HepG2 (cell line): ENCODE results near the gene FOXI2. TPM values are rescaled to one million over a fixed set of nuclear protein-coding genes. Genes with fewer than 3 reads are reported as not detected.

Experiments
- ATAC-seq: fragments of 200-7000 bp; cut with Tn5 transposase; 3 replicates; pipeline ENCODE4 v1.9.1; 2020; ENCODE audit warnings: mild to moderate bottlenecking, moderate library complexity
- BruUV-seq: library from RNA; stranded (reverse); fragments of 400-500 nt; replicated peaks from 2 replicates; lab custom pipeline; 2021; lab: Mats Ljungman, UMichigan
- CTCF ChIA-PET: fragments of 300-600 bp; formaldehyde crosslinking; extraction: SDS; loops from one replicate; lab custom pipeline; 2021; ENCODE audit warnings: low total read pairs, inconsistent platforms, low intra/inter-chr PET ratio; lab: Yijun Ruan, JAX
- POLR2A ChIA-PET: fragments of 350-600 bp; sonication (Branson Sonifier 250); formaldehyde crosslinking; loops from one replicate; lab custom pipeline; 2020; ENCODE audit warnings: antibody characterized with exemption, inconsistent platforms; lab: Yijun Ruan, JAX
- DNase-seq: peaks from one replicate; pipeline ENCODE4 v3.0.0-alpha.2; 2015; ENCODE audit warnings: low spot score
- FAIRE-seq: peaks from 3 replicates; lab custom pipeline; 2011; peaks lifted over from hg19 to GRCh38; lab: Jason Lieb, UNC
- H2AFZ ChIP-seq: one replicate; pipeline ENCODE4 v1.6.1; 2011; ENCODE audit warnings: low read length, inconsistent platforms
- H3K27ac ChIP-seq: fragments of 300-600 bp; 3 replicates; pipeline ENCODE4 v1.8.0; 2011; ENCODE audit warnings: mixed run types, mild to moderate bottlenecking, mixed read lengths, low read length, inconsistent platforms; ENCODE audit not compliant: insufficient read depth; ENCODE audit errors: extremely low read length
- H3K27me3 ChIP-seq, 2 experiments: fragments of 200-600 bp in 1 of 2; 2 replicates in 1 of 2; 3 replicates in 1 of 2; pipeline versions ENCODE4 v1.6.0 to v1.8.0; 2011; ENCODE audit warnings: low read length in 2 of 2, mild to moderate bottlenecking in 2 of 2, moderate library complexity in 2 of 2, inconsistent platforms in 1 of 2; ENCODE audit not compliant: insufficient read depth in 2 of 2, control insufficient read depth in 1 of 2
- H3K36me3 ChIP-seq, 2 experiments: fragments of 200-600 bp in 1 of 2; replicated peaks in 1 of 2; 2 replicates in 1 of 2; 3 replicates in 1 of 2; pipeline versions ENCODE4 v1.5.1 to v1.8.0; 2011; ENCODE audit warnings: low read length in 2 of 2, inconsistent platforms in 1 of 2; ENCODE audit not compliant: insufficient read depth in 2 of 2, control insufficient read depth in 1 of 2
- H3K4me1 ChIP-seq: 2 replicates; pipeline ENCODE4 v1.5.1; 2012; ENCODE audit warnings: low read length, inconsistent platforms; ENCODE audit not compliant: insufficient read depth
- H3K4me2 ChIP-seq: 2 replicates; pipeline ENCODE4 v1.6.0; 2011; ENCODE audit warnings: low read depth, low read length, inconsistent platforms
- H3K4me3 ChIP-seq, 3 experiments: fragments of 200-600 bp in 1 of 3; sonication (generic), shearing (Covaris generic) in 1 of 3; replicated peaks in 1 of 3; 2 replicates each; pipeline ENCODE4 v1.5.1; 2011 to 2016; ENCODE audit warnings: low read length in 3 of 3, inconsistent platforms in 2 of 3, low read depth in 2 of 3, mild to moderate bottlenecking in 2 of 3, control low read depth in 1 of 3, mixed read lengths in 1 of 3; ENCODE audit not compliant: insufficient read depth in 1 of 3
- H3K79me2 ChIP-seq: one replicate; pipeline ENCODE4 v1.6.1; 2011; ENCODE audit warnings: low read length, inconsistent platforms; ENCODE audit not compliant: insufficient read depth
- H3K9ac ChIP-seq: 2 replicates; pipeline ENCODE4 v1.6.0; 2011; ENCODE audit warnings: mild to moderate bottlenecking, low read depth, low read length, inconsistent platforms; ENCODE audit not compliant: insufficient read depth
- H3K9me3 ChIP-seq: 2 replicates; pipeline ENCODE4 v1.5.1; 2012; ENCODE audit warnings: mild to moderate bottlenecking, low read length
- H4K20me1 ChIP-seq: 2 replicates; pipeline ENCODE4 v1.6.0; 2011; ENCODE audit warnings: inconsistent platforms, mild to moderate bottlenecking, low read length, moderate library complexity; ENCODE audit not compliant: insufficient read depth
- ATF5 ChIP-seq: sonication (generic); formaldehyde crosslinking; IDR thresholded peaks from 2 replicates; pipeline ENCODE4 v1.4.0; 2020; ENCODE audit warnings: mild to moderate bottlenecking, low read depth, missing genetic modification reagents
- DR1 ChIP-seq: sonication (generic); formaldehyde crosslinking; IDR thresholded peaks from 2 replicates; pipeline ENCODE4 v1.8.0; 2021; ENCODE audit warnings: mild to moderate bottlenecking, missing genetic modification reagents, inconsistent platforms
- FOXP4 ChIP-seq: sonication (generic); formaldehyde crosslinking; IDR thresholded peaks from 2 replicates; pipeline ENCODE4 v1.4.0; 2020; ENCODE audit warnings: missing genetic modification reagents
- GTF2F1 ChIP-seq: fragments of 150-350 bp; IDR thresholded peaks from 2 replicates; pipeline ENCODE4 v1.6.1; 2014; ENCODE audit warnings: low read length
- HNF4G ChIP-seq, 2 experiments: sonication (generic) in 1 of 2; formaldehyde crosslinking in 1 of 2; IDR thresholded peaks; 2 replicates each; pipeline versions ENCODE4 v1.4.0 to v1.6.1; 2011 to 2020; ENCODE audit warnings: borderline replicate concordance in 2 of 2, low read depth in 2 of 2, mild to moderate bottlenecking in 2 of 2, low read length in 1 of 2, missing genetic modification reagents in 1 of 2, moderate library complexity in 1 of 2
- HOXA7 ChIP-seq: sonication (generic); formaldehyde crosslinking; IDR thresholded peaks from 2 replicates; pipeline ENCODE4 v1.8.1; 2022; ENCODE audit warnings: mild to moderate bottlenecking, missing genetic modification reagents, moderate library complexity
- MAZ ChIP-seq, 2 experiments: sonication (generic) in 1 of 2; formaldehyde crosslinking in 1 of 2; IDR thresholded peaks; 2 replicates each; pipeline versions ENCODE4 v1.5.0 to v1.6.1; 2012 to 2020; ENCODE audit warnings: low read depth in 2 of 2, mild to moderate bottlenecking in 2 of 2, borderline replicate concordance in 1 of 2, improper control_type of control experiment in 1 of 2, low read length in 1 of 2, missing genetic modification reagents in 1 of 2, moderate library complexity in 1 of 2
- PHF20 ChIP-seq: sonication (generic); formaldehyde crosslinking; IDR thresholded peaks from 2 replicates; pipeline ENCODE4 v1.5.0; 2020; ENCODE audit warnings: mild to moderate bottlenecking, missing genetic modification reagents
- RNF219 ChIP-seq: sonication (generic); formaldehyde crosslinking; IDR thresholded peaks from 2 replicates; pipeline ENCODE4 v1.5.0; 2020; ENCODE audit warnings: mild to moderate bottlenecking, missing genetic modification reagents
- SRY ChIP-seq: sonication (generic); formaldehyde crosslinking; IDR thresholded peaks from 2 replicates; pipeline ENCODE4 v1.8.0; 2022; ENCODE audit warnings: mild to moderate bottlenecking, missing genetic modification reagents
- XRCC5 ChIP-seq: fragments of 200-400 bp; formaldehyde crosslinking; optimal IDR thresholded peaks from 2 replicates; pipeline ENCODE3; 2017; ENCODE audit warnings: mild to moderate bottlenecking, low read length
- ZBTB3 ChIP-seq: sonication (generic); formaldehyde crosslinking; IDR thresholded peaks from 2 replicates; pipeline ENCODE4 v1.4.0; 2020; ENCODE audit warnings: low read depth, mild to moderate bottlenecking, moderate library complexity, missing genetic modification reagents, borderline replicate concordance
- ZBTB7A ChIP-seq: sonication (generic); formaldehyde crosslinking; IDR thresholded peaks from 2 replicates; pipeline ENCODE4 v1.8.0; 2022; ENCODE audit warnings: mild to moderate bottlenecking, missing genetic modification reagents
- ZNF121 ChIP-seq: sonication (generic); formaldehyde crosslinking; IDR thresholded peaks from 2 replicates; pipeline ENCODE4 v1.5.0; 2020; ENCODE audit warnings: mild to moderate bottlenecking, missing genetic modification reagents
- ZNF124 ChIP-seq: sonication (generic); formaldehyde crosslinking; IDR thresholded peaks from 2 replicates; pipeline ENCODE4 v1.4.0; 2020; ENCODE audit warnings: missing genetic modification reagents
- ZNF3 ChIP-seq: IDR thresholded peaks from 2 replicates; pipeline ENCODE4 v1.7.0; 2017; ENCODE audit warnings: inconsistent platforms
- ZNF503 ChIP-seq: sonication (generic); formaldehyde crosslinking; IDR thresholded peaks from 2 replicates; pipeline ENCODE4 v1.4.0; 2020; ENCODE audit warnings: missing genetic modification reagents
- ZNF614 ChIP-seq: IDR thresholded peaks from 2 replicates; pipeline ENCODE4 v1.6.1; 2018; ENCODE audit warnings: missing biosample characterization, missing genetic modification reagents, inconsistent platforms, borderline replicate concordance
- WGBS: methylation state at CpG from one replicate; pipeline ENCODE4 v1.1.6; 2017; ENCODE audit warnings: low lambda C conversion rate; 5-methylcytosine and 5-hydroxymethylcytosine counted together
- in situ Hi-C: cut with HindIII; loops from 2 replicates; pipeline ENCODE4 v1.10.0; 2017; ENCODE audit warnings: low pct_unique_long_range_greater_than_20kb; ENCODE audit not compliant: extremely low pct_ligation_motif_present
- intact Hi-C: fragments of 100-400 bp; cut with micrococcal nuclease; formaldehyde crosslinking; loops from one replicate; pipeline ENCODE4 v1.10.0; 2022; ENCODE audit not compliant: unreplicated experiment
- polyA plus RNA-seq, 8 experiments: library from polyadenylated mRNA; depleted of rRNA in 3 of 8; stranded (reverse) in 7 of 8; unstranded in 1 of 8; fragments of >200 nt; fragmentation: Illumina TruSeq in 4 of 8; extraction: Trizol in 4 of 8; gene quantifications; 2 replicates each; pipeline versions ENCODE4 v1.2.1 to v1.2.3, GENCODE V29; 2011 to 2016; ENCODE audit warnings: low read depth in 4 of 8, missing spikeins in 1 of 8, mixed read lengths in 1 of 8; ENCODE audit not compliant: insufficient read depth in 1 of 8
- total RNA-seq, 5 experiments: library from RNA; depleted of rRNA; stranded (reverse); fragments of >200 nt; fragmentation: Illumina TruSeq; extraction: Trizol; gene quantifications; 2 replicates each; pipeline ENCODE4 v1.2.3, GENCODE V29; 2016; ENCODE audit warnings: low read depth in 1 of 5

Gene FOXI2
- total and polyA plus RNA-seq, 2 of the 13 experiments (the other 11 are each of a cell fraction or from before 2014, with no cell fraction given) = not detected

GRCh38 chr10:127735156-127735555 lies 1.8 kb upstream of the FOXI2 start:
- Histone ChIP-seq H3K27me3 (peaks cover 3 to 28% of the 10 kb centered on the region in 2 experiments; a peak in 3 of 5 replicates), H3K4me2 (no peak overlapping the region), H3K4me1 (no peaks in the 10 kb centered on the region), H3K9me3 (no peaks in the 10 kb centered on the region), H2AFZ (no peak overlapping the region), H3K9ac (no peak overlapping the region), H4K20me1 (no peaks in the 10 kb centered on the region), H3K79me2 (no peaks in the 10 kb centered on the region), H3K36me3 (no peaks in the 10 kb centered on the region), H3K27ac (no peak overlapping the region), H3K4me3 (no peak overlapping the region)
- DNase-seq = no peak
- no peak for FAIRE-seq
- ChIA-PET CTCF (no interaction called here), POLR2A (no interaction called here)
- in situ Hi-C loops = no loop called here
- intact Hi-C loops = no loop called here
- WGBS = 16% methylated on average over 11 of the region's 13 CpGs
- BruUV-seq = no TSS peak
- ATAC-seq = no peak
- TF ChIP-seq ZNF124 = no peak
- no peak for TF ChIP-seq RNF219 (CRISPR knock-in tag)
- TF ChIP-seq ZBTB3 = no peak
- no peak for TF ChIP-seq ZNF3 (CRISPR knock-in tag)
- TF ChIP-seq HNF4G (IDR thresholded peaks at IDR 0.05; ENCODE audit: borderline replicate concordance, low read depth, low read length) = no peak
- TF ChIP-seq HNF4G (CRISPR knock-in tag; IDR thresholded peaks at IDR 0.05; ENCODE audit: borderline replicate concordance, low read depth) = no peak
- TF ChIP-seq HOXA7 (CRISPR knock-in tag) = no peak
- TF ChIP-seq PHF20 (CRISPR knock-in tag) = no peak
- no peak for TF ChIP-seq SRY (CRISPR knock-in tag)
- no peak for TF ChIP-seq ZNF614 (CRISPR knock-in tag)
- TF ChIP-seq ZNF121 (CRISPR knock-in tag) = no peak
- no peak for TF ChIP-seq ATF5 (CRISPR knock-in tag)
- TF ChIP-seq DR1 (CRISPR knock-in tag) = no peak
- TF ChIP-seq ZBTB7A (CRISPR knock-in tag) = no peak
- TF ChIP-seq FOXP4 (CRISPR knock-in tag) = no peak
- TF ChIP-seq ZNF503 (CRISPR knock-in tag) = no peak
- TF ChIP-seq XRCC5 = no peak
- TF ChIP-seq MAZ (IDR thresholded peaks at IDR 0.05; ENCODE audit: borderline replicate concordance, low read depth, low read length) = no peak
- TF ChIP-seq MAZ (CRISPR knock-in tag; IDR thresholded peaks at IDR 0.05; ENCODE audit: low read depth) = no peak
- no peak for TF ChIP-seq GTF2F1
